ENCODE measurements around the gene EPHX1. TPM values are rescaled to one million over a fixed set of nuclear protein-coding genes. Genes with fewer than 3 reads are reported as not detected.

EPHX1 gene
- total and polyA plus RNA-seq, 2 donors, result 18.1 to 156 TPM

DNA sequence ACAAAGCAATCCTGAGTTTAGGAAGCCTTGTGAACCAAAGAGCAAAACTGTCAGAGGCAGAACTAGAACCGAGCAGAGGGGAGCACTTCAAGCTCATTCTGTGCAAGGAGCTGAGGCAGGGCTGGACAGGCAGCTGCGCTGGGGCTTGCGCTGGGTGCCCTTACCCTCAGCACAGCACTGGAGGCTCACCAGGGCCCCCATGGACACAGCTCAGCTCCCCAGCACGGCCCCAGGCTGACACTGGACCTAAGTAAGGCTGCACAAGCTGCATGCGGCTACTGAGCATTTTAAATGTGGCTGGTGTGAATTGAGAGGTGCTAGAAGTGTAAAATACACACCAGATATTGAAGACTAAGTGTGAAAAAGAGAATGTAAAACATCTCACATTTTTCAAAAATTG, 50.2 kb downstream of the EPHX1 start:
- no peak for DNase-seq (ENCODE audit: extremely low spot score)
- 94% methylated on average over 5 of the region's 5 CpGs for WGBS
- Histone ChIP-seq H3K4me3 (ENCODE audit: low read depth, low read length) (no peak overlapping the region), H3K4me1 (ENCODE audit: insufficient read depth) (no peaks in the 10 kb centered on the region), H3K36me3 (ENCODE audit: insufficient read depth) (peaks cover 6% of the 10 kb centered on the region), H3K27ac (ENCODE audit: low read depth) (no peak overlapping the region)

GRCh38 chr1:225860876-225861441, 51.0 kb downstream of the EPHX1 start:
- WGBS, result 95% methylated on average over 7 of the region's 7 CpGs
- Histone ChIP-seq H3K4me3 (ENCODE audit: low read depth, low read length) (no peak overlapping the region), H3K36me3 (ENCODE audit: insufficient read depth) (peaks cover 3% of the 10 kb centered on the region), H3K27ac (ENCODE audit: low read depth) (no peak overlapping the region), H3K4me1 (ENCODE audit: insufficient read depth) (no peaks in the 10 kb centered on the region)
- DNase-seq (ENCODE audit: extremely low spot score), result no peak

GRCh38 chr1:225861834-225862580, 52.1 kb downstream of the EPHX1 start:
- Histone ChIP-seq H3K36me3 (ENCODE audit: insufficient read depth) (peaks cover 3% of the 10 kb centered on the region), H3K4me1 (ENCODE audit: insufficient read depth) (no peaks in the 10 kb centered on the region), H3K27ac (ENCODE audit: low read depth) (no peak overlapping the region), H3K4me3 (ENCODE audit: low read depth, low read length) (no peak overlapping the region)
- DNase-seq (ENCODE audit: extremely low spot score), result no peak
- 90% methylated on average over 13 of the region's 13 CpGs for WGBS

DNA sequence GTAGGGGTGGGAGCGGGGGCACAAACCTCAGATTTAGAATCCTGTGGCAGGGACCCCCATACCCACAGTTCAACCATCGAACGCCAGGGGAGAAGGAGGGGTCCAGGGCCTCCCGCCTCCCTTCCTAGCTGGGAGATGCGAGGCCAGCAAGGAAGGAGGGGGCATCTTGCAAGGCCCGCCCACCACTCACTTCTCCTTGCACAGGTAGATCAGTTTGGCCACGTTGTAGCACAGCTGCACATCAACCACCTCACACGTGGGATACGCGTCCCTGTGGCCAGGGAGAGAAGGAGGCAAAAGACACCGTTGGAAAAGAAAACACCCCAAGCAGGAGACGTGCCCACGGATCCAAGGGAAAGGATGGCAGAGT, 52.6 kb downstream of the EPHX1 start:
- H3K36me3 ChIP-seq (ENCODE audit: insufficient read depth), result peaks cover 3% of the 10 kb centered on the region
- 94% methylated on average over 13 of the region's 13 CpGs for WGBS
- H3K27ac ChIP-seq (ENCODE audit: low read depth), result no peak overlapping the region
- H3K4me1 ChIP-seq (ENCODE audit: insufficient read depth), result no peaks in the 10 kb centered on the region
- no peak for DNase-seq (ENCODE audit: extremely low spot score)
- H3K4me3 ChIP-seq (ENCODE audit: low read depth, low read length), result no peak overlapping the region

GRCh38 chr1:225863167-225863566, 53.2 kb downstream of the EPHX1 start:
- no peak for DNase-seq (ENCODE audit: extremely low spot score)
- no peak overlapping the region for H3K27ac ChIP-seq (ENCODE audit: low read depth)
- no peak overlapping the region for H3K4me3 ChIP-seq (ENCODE audit: low read depth, low read length)
- H3K36me3 ChIP-seq (ENCODE audit: insufficient read depth), result peaks cover 3% of the 10 kb centered on the region
- no peaks in the 10 kb centered on the region for H3K4me1 ChIP-seq (ENCODE audit: insufficient read depth)
- 57% methylated on average over 5 of the region's 5 CpGs for WGBS

- no peak overlapping the region for H3K4me3 ChIP-seq (ENCODE audit: low read depth, low read length)
- no peak overlapping the region for H3K27ac ChIP-seq (ENCODE audit: low read depth)
- peaks cover 3% of the 10 kb centered on the region for H3K36me3 ChIP-seq (ENCODE audit: insufficient read depth)
- DNase-seq (ENCODE audit: extremely low spot score), result no peak
- WGBS, result 89% methylated on average over 13 of the region's 13 CpGs
- H3K4me1 ChIP-seq (ENCODE audit: insufficient read depth), result no peaks in the 10 kb centered on the region
Observed at GRCh38 chr1:225865514-225865913, 55.6 kb downstream of the EPHX1 start.

DNA sequence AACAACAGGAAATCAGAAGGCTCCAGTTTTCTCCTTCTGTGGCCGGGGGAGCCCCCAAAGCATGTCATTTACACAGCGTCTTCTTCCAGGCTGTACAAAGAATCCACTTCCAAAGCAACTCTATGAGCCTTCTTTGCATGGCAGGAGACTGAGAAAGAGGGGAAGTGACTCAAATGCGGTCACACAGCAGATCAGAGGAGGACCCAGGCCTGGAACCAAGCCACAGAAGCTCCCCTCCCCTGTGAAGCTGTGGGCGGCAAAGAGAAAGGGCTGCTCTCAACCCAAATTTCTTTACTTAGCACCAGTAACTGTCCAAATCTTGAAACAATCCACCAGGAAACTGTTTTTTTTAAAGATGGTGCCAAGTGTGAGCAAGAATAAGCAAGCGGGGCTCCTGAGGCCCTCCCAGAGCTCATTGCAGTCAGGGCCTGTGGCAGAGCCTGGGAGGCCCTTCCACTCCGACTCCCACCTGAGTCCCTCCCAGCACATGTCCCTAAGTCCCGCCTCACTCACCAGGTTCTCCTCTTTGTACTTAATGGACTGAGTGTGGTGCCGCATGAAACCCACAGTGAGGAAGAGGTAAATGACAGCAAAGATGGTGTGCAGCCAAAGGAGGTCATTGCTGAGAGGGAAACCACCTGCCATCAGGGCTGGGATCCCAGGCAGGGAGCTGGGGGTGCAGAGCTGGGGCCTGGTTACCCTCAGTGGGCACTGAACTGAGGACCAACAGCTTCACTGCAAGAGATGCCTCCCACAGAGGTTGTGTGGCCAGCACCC, 56.3 kb downstream of the EPHX1 start:
- no peaks in the 10 kb centered on the region for H3K4me1 ChIP-seq (ENCODE audit: insufficient read depth)
- WGBS, result 72% methylated on average over 8 of the region's 8 CpGs
- no peak overlapping the region for H3K27ac ChIP-seq (ENCODE audit: low read depth)
- no peak for DNase-seq (ENCODE audit: extremely low spot score)
- H3K4me3 ChIP-seq (ENCODE audit: low read depth, low read length), result no peak overlapping the region
- H3K36me3 ChIP-seq (ENCODE audit: insufficient read depth), result peaks cover 3% of the 10 kb centered on the region

DNA sequence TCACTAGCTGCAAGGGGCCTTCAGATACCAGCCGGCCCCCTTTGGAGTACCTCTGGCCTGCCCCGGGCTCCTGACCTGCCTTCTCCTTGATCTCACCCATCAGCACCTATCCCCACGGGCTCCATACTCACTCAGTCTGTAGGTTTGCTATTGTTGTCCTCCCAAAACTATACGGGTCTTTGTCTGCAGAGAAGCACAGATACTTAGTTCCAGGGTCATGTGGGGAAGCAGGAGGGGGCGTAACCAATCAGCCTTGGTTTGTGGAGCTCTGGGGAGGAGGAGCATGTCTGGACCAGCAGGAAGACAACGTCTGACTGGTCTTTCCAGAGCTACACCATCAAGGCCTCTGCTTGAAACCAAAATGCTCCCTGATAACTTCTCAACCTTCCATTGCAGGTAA, 57.1 kb downstream of the EPHX1 start:
- H3K27ac ChIP-seq (ENCODE audit: low read depth), result no peak overlapping the region
- 61% methylated on average over 6 of the region's 6 CpGs for WGBS
- no peaks in the 10 kb centered on the region for H3K4me1 ChIP-seq (ENCODE audit: insufficient read depth)
- no peak overlapping the region for H3K4me3 ChIP-seq (ENCODE audit: low read depth, low read length)
- DNase-seq (ENCODE audit: extremely low spot score), result no peak
- no peaks in the 10 kb centered on the region for H3K36me3 ChIP-seq (ENCODE audit: insufficient read depth)

GRCh38 chr1:225868631-225869330, 58.9 kb downstream of the EPHX1 start:
- Histone ChIP-seq H3K4me3 (ENCODE audit: low read depth, low read length) (no peak overlapping the region), H3K36me3 (ENCODE audit: insufficient read depth) (no peaks in the 10 kb centered on the region), H3K4me1 (ENCODE audit: insufficient read depth) (no peaks in the 10 kb centered on the region), H3K27ac (ENCODE audit: low read depth) (no peak overlapping the region)
- WGBS, result 87% methylated on average over 8 of the region's 8 CpGs
- DNase-seq (ENCODE audit: extremely low spot score), result no peak

- Histone ChIP-seq H3K27ac (ENCODE audit: low read depth) (no peak overlapping the region), H3K4me1 (ENCODE audit: insufficient read depth) (no peaks in the 10 kb centered on the region), H3K4me3 (ENCODE audit: low read depth, low read length) (no peak overlapping the region), H3K36me3 (ENCODE audit: insufficient read depth) (no peaks in the 10 kb centered on the region)
- DNase-seq (ENCODE audit: extremely low spot score), result no peak
- 26% methylated on average over 3 of the region's 3 CpGs for WGBS
Observed at GRCh38 chr1:225870911-225871310, 61.0 kb downstream of the EPHX1 start.

- Histone ChIP-seq H3K36me3 (ENCODE audit: insufficient read depth) (no peaks in the 10 kb centered on the region), H3K4me1 (ENCODE audit: insufficient read depth) (no peaks in the 10 kb centered on the region), H3K27ac (ENCODE audit: low read depth) (no peak overlapping the region), H3K4me3 (ENCODE audit: low read depth, low read length) (no peak overlapping the region)
- 64% methylated on average over 11 of the region's 11 CpGs for WGBS
- DNase-seq (ENCODE audit: extremely low spot score), result no peak
Observed at GRCh38 chr1:225871359-225872074, 61.6 kb downstream of the EPHX1 start.

DNA sequence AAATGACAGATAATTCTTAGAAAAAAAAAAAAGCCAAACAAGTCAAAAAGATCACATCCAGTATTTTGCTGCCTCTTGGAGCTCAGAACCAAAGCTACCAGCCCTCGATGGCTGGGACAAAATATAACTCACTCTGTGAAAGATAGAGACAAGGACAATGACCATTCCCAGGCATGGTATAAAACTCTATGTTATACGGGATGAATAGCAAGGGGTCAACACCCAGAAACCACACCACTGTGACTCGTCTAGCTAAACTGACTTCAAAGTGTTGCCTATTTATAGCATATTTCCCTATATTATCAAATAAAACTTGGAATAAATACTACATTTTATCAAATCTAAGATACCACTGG, 62.1 kb downstream of the EPHX1 start:
- no peak for DNase-seq (ENCODE audit: extremely low spot score)
- Histone ChIP-seq H3K27ac (ENCODE audit: low read depth) (no peak overlapping the region), H3K36me3 (ENCODE audit: insufficient read depth) (no peaks in the 10 kb centered on the region), H3K4me3 (ENCODE audit: low read depth, low read length) (no peak overlapping the region), H3K4me1 (ENCODE audit: insufficient read depth) (no peaks in the 10 kb centered on the region)
- WGBS, result 68% methylated on average over 3 of the region's 3 CpGs

GRCh38 chr1:225873281-225873850, 63.4 kb downstream of the EPHX1 start:
- Histone ChIP-seq H3K4me1 (ENCODE audit: insufficient read depth) (no peaks in the 10 kb centered on the region), H3K27ac (ENCODE audit: low read depth) (no peak overlapping the region), H3K36me3 (ENCODE audit: insufficient read depth) (no peaks in the 10 kb centered on the region), H3K4me3 (ENCODE audit: low read depth, low read length) (no peak overlapping the region)
- 86% methylated on average over 10 of the region's 10 CpGs for WGBS
- no peak for DNase-seq (ENCODE audit: extremely low spot score)
